DMS79 (cell line): ENCODE data around the gene NDUFB7.
"Not testable (repeated sequence)": the region's sequence is repeated elsewhere in the genome, so short reads cannot be mapped to it uniquely, and the experiment has no call there.

Experiments used
- DNase-seq: peaks from one replicate; lab custom pipeline; 2025; lab: John Stamatoyannopoulos, UW

NDUFB7 gene

GRCh38 chr19:14571695-14572490 lies at the start of gene NDUFB7:
TSS of gene NDUFB7 (minus strand) at chr19:14572066. CDS start at chr19:14572000, 66 bp downstream.
- DNase-seq = peak; percentile 90

- DNase-seq = no peak
Measured at GRCh38 chr19:14619404-14619803, 47.5 kb upstream of the NDUFB7 start.

- no peak for DNase-seq
Measured at GRCh38 chr19:14616407-14616806, 44.5 kb upstream of the NDUFB7 start.

- no peak for DNase-seq
Measured at GRCh38 chr19:14615623-14616022, 43.8 kb upstream of the NDUFB7 start.

GRCh38 chr19:14614099-14614412 lies 42.2 kb upstream of the NDUFB7 start:
- no peak for DNase-seq

GRCh38 chr19:14613399-14614098 lies 41.7 kb upstream of the NDUFB7 start:
- DNase-seq = not testable (repeated sequence)

GRCh38 chr19:14612657-14613056 lies 40.8 kb upstream of the NDUFB7 start:
- no peak for DNase-seq

- DNase-seq = not testable (repeated sequence)
Measured at GRCh38 chr19:14612242-14612641, 40.4 kb upstream of the NDUFB7 start.

- no peak for DNase-seq
Measured at GRCh38 chr19:14611051-14611450, 39.2 kb upstream of the NDUFB7 start.

GRCh38 chr19:14606627-14607026 lies 34.8 kb upstream of the NDUFB7 start:
- DNase-seq = no peak

- DNase-seq = no peak
Measured at GRCh38 chr19:14603990-14604387, 32.1 kb upstream of the NDUFB7 start.

GRCh38 chr19:14599548-14600147 lies 27.8 kb upstream of the NDUFB7 start:
- no peak for DNase-seq

GRCh38 chr19:14595558-14595957 lies 23.7 kb upstream of the NDUFB7 start:
- no peak for DNase-seq

- not testable (repeated sequence) for DNase-seq
Measured at GRCh38 chr19:14589433-14589832, 17.6 kb upstream of the NDUFB7 start.

GRCh38 chr19:14585187-14585586 lies 13.3 kb upstream of the NDUFB7 start:
- not testable (repeated sequence) for DNase-seq

- not testable (repeated sequence) for DNase-seq
Measured at GRCh38 chr19:14584372-14584771, 12.5 kb upstream of the NDUFB7 start.

GRCh38 chr19:14582894-14583340 lies 11.1 kb upstream of the NDUFB7 start, which contains the start of gene CLEC17A:
TSS of gene CLEC17A (plus strand) at chr19:14583084. CDS start at chr19:14583161, 77 bp downstream.
- no peak for DNase-seq

GRCh38 chr19:14580623-14581237 lies 8.9 kb upstream of the NDUFB7 start:
- no peak for DNase-seq

GRCh38 chr19:14577885-14578427 lies 6.1 kb upstream of the NDUFB7 start:
- DNase-seq = no peak

GRCh38 chr19:14577264-14577663 lies 5.4 kb upstream of the NDUFB7 start:
- DNase-seq = no peak

- no peak for DNase-seq
Measured at GRCh38 chr19:14576363-14576762, 4.5 kb upstream of the NDUFB7 start.

GRCh38 chr19:14575428-14575980 lies 3.6 kb upstream of the NDUFB7 start:
- DNase-seq = no peak
